Body of pancreas (tissue), 4 donors: ENCODE data around the gene LHFPL6.

Experiments
- POLR2A ChIP-seq, 3 donors: fragments of 450-650 bp; IDR thresholded peaks; one replicate each; pipeline ENCODE4 v1.6.1; 2016; ENCODE audit warnings: antibody characterized with exemption in 3 of 3, mild to moderate bottlenecking in 2 of 3
- TF ChIP-seq, protein P1 (sequence below), 7 experiments: fragments of 450-650 bp in 4 of 7; fragments of 200-600 bp in 3 of 7; sonication (generic) in 3 of 7; IDR thresholded peaks; one replicate each; pipeline ENCODE4 v1.5.1; 2016 to 2019; ENCODE audit warnings: antibody characterized with exemption in 7 of 7

DNA sequence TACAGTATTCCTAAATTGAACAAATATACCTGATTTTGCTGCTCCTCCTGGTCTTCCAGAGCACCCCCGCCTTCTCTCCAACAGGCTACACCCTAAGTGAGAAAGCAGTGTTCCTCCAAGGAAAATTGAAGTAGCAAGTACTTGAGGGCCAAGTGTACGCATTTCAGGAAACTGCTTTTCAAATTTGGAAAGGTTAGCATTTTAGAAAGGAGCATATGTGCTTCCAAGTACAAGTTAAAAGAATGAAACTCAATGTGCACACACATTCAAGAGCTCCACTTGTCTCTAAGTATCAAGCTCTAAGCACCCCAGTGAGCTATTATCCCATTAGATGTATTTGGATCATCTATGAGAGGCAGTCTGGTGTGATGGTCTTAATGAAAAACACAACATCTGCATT is 25.8 kb downstream of the LHFPL6 start:
- TF ChIP-seq POLR2A (IDR thresholded peaks at IDR 0.05) = no peak
- TF ChIP-seq, protein P1, sequence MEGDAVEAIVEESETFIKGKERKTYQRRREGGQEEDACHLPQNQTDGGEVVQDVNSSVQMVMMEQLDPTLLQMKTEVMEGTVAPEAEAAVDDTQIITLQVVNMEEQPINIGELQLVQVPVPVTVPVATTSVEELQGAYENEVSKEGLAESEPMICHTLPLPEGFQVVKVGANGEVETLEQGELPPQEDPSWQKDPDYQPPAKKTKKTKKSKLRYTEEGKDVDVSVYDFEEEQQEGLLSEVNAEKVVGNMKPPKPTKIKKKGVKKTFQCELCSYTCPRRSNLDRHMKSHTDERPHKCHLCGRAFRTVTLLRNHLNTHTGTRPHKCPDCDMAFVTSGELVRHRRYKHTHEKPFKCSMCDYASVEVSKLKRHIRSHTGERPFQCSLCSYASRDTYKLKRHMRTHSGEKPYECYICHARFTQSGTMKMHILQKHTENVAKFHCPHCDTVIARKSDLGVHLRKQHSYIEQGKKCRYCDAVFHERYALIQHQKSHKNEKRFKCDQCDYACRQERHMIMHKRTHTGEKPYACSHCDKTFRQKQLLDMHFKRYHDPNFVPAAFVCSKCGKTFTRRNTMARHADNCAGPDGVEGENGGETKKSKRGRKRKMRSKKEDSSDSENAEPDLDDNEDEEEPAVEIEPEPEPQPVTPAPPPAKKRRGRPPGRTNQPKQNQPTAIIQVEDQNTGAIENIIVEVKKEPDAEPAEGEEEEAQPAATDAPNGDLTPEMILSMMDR (IDR thresholded peaks at IDR 0.05) = no peak
